Endodermal cell (in vitro differentiated cells): ENCODE data around the gene INTS6. TPM values are rescaled to one million over a fixed set of nuclear protein-coding genes. Genes with fewer than 3 reads are reported as not detected.

Experiments
- DNase-seq: peaks from one replicate; pipeline ENCODE4 v3.0.0-alpha.2; 2017
- H3K27ac ChIP-seq: 2 replicates; pipeline ENCODE4 v1.5.1; 2013; ENCODE audit warnings: mild to moderate bottlenecking, low read depth, low read length, moderate library complexity
- H3K27me3 ChIP-seq: 2 replicates; pipeline ENCODE4 v1.6.1; 2013; ENCODE audit warnings: mild to moderate bottlenecking, low read length, moderate library complexity; ENCODE audit not compliant: insufficient read depth, control insufficient read depth, poor library complexity, severe bottlenecking
- H3K36me3 ChIP-seq: 2 replicates; pipeline ENCODE4 v1.7.0; 2013; ENCODE audit warnings: mild to moderate bottlenecking, low read length, moderate library complexity; ENCODE audit not compliant: control insufficient read depth, insufficient read depth
- H3K4me1 ChIP-seq: one replicate; pipeline ENCODE4 v1.7.0; 2013; ENCODE audit warnings: low read length; ENCODE audit not compliant: control insufficient read depth, insufficient read depth
- H3K4me3 ChIP-seq: 2 replicates; pipeline ENCODE4 v1.5.1; 2013; ENCODE audit warnings: mild to moderate bottlenecking, low read length, moderate library complexity
- H3K9ac ChIP-seq: 2 replicates; pipeline ENCODE4 v1.6.1; 2013; ENCODE audit warnings: mild to moderate bottlenecking, low read length, moderate library complexity; ENCODE audit not compliant: poor library complexity, severe bottlenecking; ENCODE audit errors: extremely low read depth
- H3K9me3 ChIP-seq: 2 replicates; pipeline ENCODE4 v1.6.1; 2013; ENCODE audit warnings: mild to moderate bottlenecking, low read length, moderate library complexity; ENCODE audit not compliant: control insufficient read depth
- H3K27ac Mint-ChIP-seq: 2 replicates; pipeline ENCODE4 v1.8.0; 2020; ENCODE audit warnings: mixed read lengths
- H3K27me3 Mint-ChIP-seq: 2 replicates; pipeline ENCODE4 v1.8.0; 2021; ENCODE audit warnings: mild to moderate bottlenecking, mixed read lengths; ENCODE audit not compliant: insufficient read depth
- H3K36me3 Mint-ChIP-seq: 2 replicates; pipeline ENCODE4 v1.8.0; 2020; ENCODE audit warnings: low read depth, mixed read lengths
- H3K4me1 Mint-ChIP-seq: 2 replicates; pipeline ENCODE4 v1.8.0; 2020; ENCODE audit warnings: mixed read lengths
- H3K4me3 Mint-ChIP-seq: 2 replicates; pipeline ENCODE4 v1.8.0; 2020; ENCODE audit warnings: mild to moderate bottlenecking, moderate library complexity, mixed read lengths
- H3K9me3 Mint-ChIP-seq: 2 replicates; pipeline ENCODE4 v1.8.0; 2020; ENCODE audit warnings: mild to moderate bottlenecking, mixed read lengths
- WGBS, 2 experiments: methylation state at CpG; one replicate each; pipeline versions ENCODE4 v1.1.5 to v1.1.7; 2013; ENCODE audit warnings: missing lambda C conversion rate in 2 of 2, mixed read lengths in 1 of 2; ENCODE audit not compliant: insufficient coverage in 1 of 2, insufficient read length in 1 of 2; 5-methylcytosine and 5-hydroxymethylcytosine counted together
- total RNA-seq, 2 donors: library from RNA; stranded (reverse); fragmentation: NEBNext Ultra II Directional in 1 of 2; extraction: Animal tissue kit (Norgen Biotek cat#: 25700) in 1 of 2; gene quantifications; 2 replicates in 1 of 2; 3 replicates in 1 of 2; pipeline ENCODE4 v1.2.1, GENCODE V29; 2021
- TF ChIP-seq, protein P1 (sequence below): fragments of 200-600 bp; sonication (generic); conservative IDR thresholded peaks from 2 replicates; pipeline ENCODE4 v1.5.0; 2021; ENCODE audit warnings: antibody characterized with exemption, mild to moderate bottlenecking

Gene INTS6
- total RNA-seq, 2 donors from 2014 or later = 42.4 to 62.1 TPM

DNA sequence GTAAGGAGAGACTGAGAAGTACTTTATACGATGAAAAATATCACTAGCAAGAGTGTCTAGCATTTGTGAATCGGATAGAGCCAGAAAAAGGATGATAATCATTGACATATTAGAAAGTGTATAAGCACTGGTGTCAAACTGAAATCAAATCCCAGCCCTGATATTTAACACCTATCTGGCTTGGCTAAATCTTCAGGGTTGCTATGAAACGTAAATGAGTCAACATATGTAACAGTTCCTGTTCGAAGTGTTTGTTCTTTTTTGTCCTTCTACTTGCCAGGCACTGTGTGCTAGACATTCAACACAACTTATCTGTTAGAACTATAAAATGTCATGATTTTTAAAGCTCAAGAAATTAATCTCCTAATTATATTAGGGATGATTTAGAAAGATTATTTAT, 72.6 kb downstream of the INTS6 start:
- TF ChIP-seq, protein P1, sequence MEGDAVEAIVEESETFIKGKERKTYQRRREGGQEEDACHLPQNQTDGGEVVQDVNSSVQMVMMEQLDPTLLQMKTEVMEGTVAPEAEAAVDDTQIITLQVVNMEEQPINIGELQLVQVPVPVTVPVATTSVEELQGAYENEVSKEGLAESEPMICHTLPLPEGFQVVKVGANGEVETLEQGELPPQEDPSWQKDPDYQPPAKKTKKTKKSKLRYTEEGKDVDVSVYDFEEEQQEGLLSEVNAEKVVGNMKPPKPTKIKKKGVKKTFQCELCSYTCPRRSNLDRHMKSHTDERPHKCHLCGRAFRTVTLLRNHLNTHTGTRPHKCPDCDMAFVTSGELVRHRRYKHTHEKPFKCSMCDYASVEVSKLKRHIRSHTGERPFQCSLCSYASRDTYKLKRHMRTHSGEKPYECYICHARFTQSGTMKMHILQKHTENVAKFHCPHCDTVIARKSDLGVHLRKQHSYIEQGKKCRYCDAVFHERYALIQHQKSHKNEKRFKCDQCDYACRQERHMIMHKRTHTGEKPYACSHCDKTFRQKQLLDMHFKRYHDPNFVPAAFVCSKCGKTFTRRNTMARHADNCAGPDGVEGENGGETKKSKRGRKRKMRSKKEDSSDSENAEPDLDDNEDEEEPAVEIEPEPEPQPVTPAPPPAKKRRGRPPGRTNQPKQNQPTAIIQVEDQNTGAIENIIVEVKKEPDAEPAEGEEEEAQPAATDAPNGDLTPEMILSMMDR = no peak
- Histone ChIP-seq H3K27ac (no peak overlapping the region), H3K9me3 (no peaks in the 10 kb centered on the region), H3K4me1 (no peaks in the 10 kb centered on the region), H3K27me3 (no peaks in the 10 kb centered on the region), H3K4me3 (no peak overlapping the region), H3K36me3 (peaks cover 91% of the 10 kb centered on the region), H3K9ac (no peak overlapping the region)
- H3K27me3 Mint-ChIP-seq = no peaks in the 10 kb centered on the region
- no peak for DNase-seq
- no peaks in the 10 kb centered on the region for H3K4me1 Mint-ChIP-seq
- no peak overlapping the region for H3K27ac Mint-ChIP-seq
- H3K36me3 Mint-ChIP-seq = peaks cover 45% of the 10 kb centered on the region
- no peak overlapping the region for H3K4me3 Mint-ChIP-seq
- H3K9me3 Mint-ChIP-seq = no peaks in the 10 kb centered on the region
- WGBS, 2 experiments = 94 to 96% methylated on average over 4 of the region's 4 CpGs

DNA sequence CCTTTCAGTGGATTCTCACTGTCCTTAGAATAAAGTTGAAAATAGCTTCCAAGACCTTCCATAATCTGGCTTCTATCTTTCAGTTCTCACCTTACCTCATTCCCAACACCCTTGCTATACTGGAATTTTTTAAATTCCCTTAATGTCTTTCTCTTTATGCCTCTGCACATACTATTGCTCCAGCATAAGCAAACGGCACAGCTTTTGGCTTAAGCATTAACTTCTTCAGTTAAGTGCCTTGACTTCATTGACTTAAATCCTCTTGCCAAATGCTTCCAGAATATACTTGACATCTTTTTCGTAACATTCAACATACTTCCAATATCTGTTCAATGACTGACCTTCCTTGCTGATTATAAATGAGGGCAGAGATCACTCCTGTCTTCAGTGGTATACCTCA, 79.4 kb downstream of the INTS6 start:
- H3K4me3 ChIP-seq = no peak overlapping the region
- H3K27me3 Mint-ChIP-seq = no peaks in the 10 kb centered on the region
- peaks cover 5% of the 10 kb centered on the region for H3K4me1 ChIP-seq
- H3K36me3 Mint-ChIP-seq = peaks cover 39% of the 10 kb centered on the region
- no peak overlapping the region for H3K27ac Mint-ChIP-seq
- H3K27ac ChIP-seq = no peak overlapping the region
- no peak for DNase-seq
- no peaks in the 10 kb centered on the region for H3K9me3 Mint-ChIP-seq
- H3K4me3 Mint-ChIP-seq = no peak overlapping the region
- H3K9me3 ChIP-seq = no peaks in the 10 kb centered on the region
- TF ChIP-seq, protein P1 = no peak
- no peaks in the 10 kb centered on the region for H3K27me3 ChIP-seq
- H3K36me3 ChIP-seq = peaks cover 92% of the 10 kb centered on the region
- WGBS, 2 experiments = 96 to 97% methylated on average over 2 of the region's 2 CpGs
- no peaks in the 10 kb centered on the region for H3K4me1 Mint-ChIP-seq
- H3K9ac ChIP-seq = no peak overlapping the region

DNA sequence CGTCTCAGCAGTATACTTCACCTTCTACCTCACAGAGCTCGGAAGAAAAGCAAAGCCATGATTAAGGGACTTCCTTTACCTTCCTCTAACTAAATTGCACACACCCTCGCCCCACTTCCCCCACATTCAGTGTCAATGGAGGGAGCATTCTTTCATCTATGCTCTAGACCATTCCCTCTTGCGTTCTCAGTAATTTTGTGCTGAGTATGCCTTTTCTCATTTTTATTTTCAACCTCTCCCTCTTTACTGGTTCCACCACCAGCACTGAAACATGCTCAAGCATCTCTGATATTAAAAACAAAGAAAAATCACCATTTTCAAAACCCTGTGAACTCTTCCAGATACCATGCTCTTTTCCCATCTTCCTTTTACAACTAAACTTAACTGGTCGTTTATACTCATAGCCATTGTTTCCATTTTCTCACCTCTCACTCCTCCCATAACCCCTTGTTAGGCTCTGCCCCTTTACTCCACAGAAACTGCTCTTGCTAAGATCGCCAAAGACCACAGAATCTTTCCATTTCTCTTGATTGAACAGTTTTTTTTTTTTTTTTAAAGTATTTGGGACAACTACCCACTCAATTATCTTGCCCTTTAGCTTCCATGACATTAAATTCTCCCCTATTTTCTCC, 81.0 kb downstream of the INTS6 start:
- WGBS, 2 experiments = 88 to 94% methylated on average over 5 to 6 of the region's 6 CpGs
- no peak overlapping the region for H3K27ac Mint-ChIP-seq
- H3K9ac ChIP-seq = no peak overlapping the region
- no peak for DNase-seq
- peaks cover 93% of the 10 kb centered on the region for H3K36me3 ChIP-seq
- H3K4me1 Mint-ChIP-seq = no peaks in the 10 kb centered on the region
- H3K4me3 ChIP-seq = no peak overlapping the region
- peaks cover 5% of the 10 kb centered on the region for H3K4me1 ChIP-seq
- no peaks in the 10 kb centered on the region for H3K9me3 ChIP-seq
- peaks cover 34% of the 10 kb centered on the region for H3K36me3 Mint-ChIP-seq
- no peaks in the 10 kb centered on the region for H3K27me3 ChIP-seq
- H3K4me3 Mint-ChIP-seq = no peak overlapping the region
- TF ChIP-seq, protein P1 = no peak
- no peaks in the 10 kb centered on the region for H3K27me3 Mint-ChIP-seq
- H3K27ac ChIP-seq = no peak overlapping the region
- no peaks in the 10 kb centered on the region for H3K9me3 Mint-ChIP-seq
